RWPE2 (cell line): ENCODE results near the gene CIITA.

Experiments used
- ATAC-seq: fragments of 200-7000 bp; cut with Tn5 transposase; 3 replicates; pipeline ENCODE4 v1.9.1; 2021; ENCODE audit warnings: low read depth
- DNase-seq: peaks from one replicate; pipeline ENCODE4 v3.0.0-alpha.2; 2020; ENCODE audit warnings: low spot score
- H3K27ac ChIP-seq: fragments of 450-650 bp; 2 replicates; pipeline ENCODE4 v1.5.1; 2017; ENCODE audit warnings: mild to moderate bottlenecking; ENCODE audit not compliant: poor library complexity, severe bottlenecking
- H3K27me3 ChIP-seq: fragments of 250-450 bp; sonication (Bioruptor Pico); 2 replicates; pipeline ENCODE4 v1.5.1; 2021; ENCODE audit warnings: mild to moderate bottlenecking, moderate library complexity; ENCODE audit not compliant: insufficient read depth, poor library complexity, severe bottlenecking
- H3K36me3 ChIP-seq: fragments of 250-450 bp; sonication (Bioruptor Pico); 2 replicates; pipeline ENCODE4 v1.5.1; 2020; ENCODE audit warnings: low read depth, mild to moderate bottlenecking, moderate library complexity
- H3K4me1 ChIP-seq: fragments of 250-450 bp; sonication (Bioruptor Pico); 2 replicates; pipeline ENCODE4 v1.5.1; 2021; ENCODE audit warnings: mild to moderate bottlenecking, moderate library complexity; ENCODE audit not compliant: insufficient read depth, poor library complexity, severe bottlenecking
- H3K4me3 ChIP-seq: fragments of 250-450 bp; sonication (Bioruptor Pico); 2 replicates; pipeline ENCODE4 v1.5.1; 2021; ENCODE audit warnings: mild to moderate bottlenecking, moderate library complexity; ENCODE audit not compliant: severe bottlenecking
- H3K9me3 ChIP-seq: fragments of 250-450 bp; sonication (Bioruptor Pico); 2 replicates; pipeline ENCODE4 v1.5.1; 2021; ENCODE audit warnings: mild to moderate bottlenecking, moderate library complexity; ENCODE audit not compliant: severe bottlenecking
- CTCF ChIP-seq: fragments of 450-650 bp; IDR thresholded peaks from one replicate; pipeline ENCODE4 v1.5.1; 2017; ENCODE audit warnings: mild to moderate bottlenecking, moderate library complexity; ENCODE audit not compliant: poor library complexity, severe bottlenecking

CIITA gene

GRCh38 chr16:10840703-10841102 is 36.3 kb upstream of the CIITA start:
- TF ChIP-seq CTCF = no peak
- H3K4me1 ChIP-seq = no peaks in the 10 kb centered on the region
- no peaks in the 10 kb centered on the region for H3K36me3 ChIP-seq
- DNase-seq = no peak
- H3K27me3 ChIP-seq = peaks cover 16% of the 10 kb centered on the region
- H3K9me3 ChIP-seq = no peaks in the 10 kb centered on the region
- ATAC-seq = no peak
- H3K4me3 ChIP-seq = no peak overlapping the region
- H3K27ac ChIP-seq = no peak overlapping the region

GRCh38 chr16:10846213-10846998 is 30.6 kb upstream of the CIITA start:
- no peak for ATAC-seq

GRCh38 chr16:10847176-10847575 is 29.8 kb upstream of the CIITA start:
- no peak for ATAC-seq
- Histone ChIP-seq H3K36me3 (no peaks in the 10 kb centered on the region), H3K4me1 (no peaks in the 10 kb centered on the region), H3K27ac (no peak overlapping the region), H3K4me3 (no peak overlapping the region), H3K27me3 (no peaks in the 10 kb centered on the region), H3K9me3 (no peaks in the 10 kb centered on the region)
- no peak for TF ChIP-seq CTCF
- DNase-seq = no peak

More at GRCh38 chr16:10846213-10846998, 30.6 kb upstream of the CIITA start:
- DNase-seq = no peak
- H3K4me1 ChIP-seq = no peaks in the 10 kb centered on the region
- no peaks in the 10 kb centered on the region for H3K36me3 ChIP-seq
- no peaks in the 10 kb centered on the region for H3K9me3 ChIP-seq
- peaks cover 4% of the 10 kb centered on the region for H3K27me3 ChIP-seq
- H3K27ac ChIP-seq = no peak overlapping the region
- H3K4me3 ChIP-seq = no peak overlapping the region
- TF ChIP-seq CTCF = no peak

- no peaks in the 10 kb centered on the region for H3K36me3 ChIP-seq
- TF ChIP-seq CTCF = no peak
- H3K4me3 ChIP-seq = no peak overlapping the region
- H3K27ac ChIP-seq = no peak overlapping the region
- no peak for ATAC-seq
- H3K27me3 ChIP-seq = no peaks in the 10 kb centered on the region
- no peak for DNase-seq
- H3K4me1 ChIP-seq = no peaks in the 10 kb centered on the region
- H3K9me3 ChIP-seq = no peaks in the 10 kb centered on the region
Observed at GRCh38 chr16:10849736-10850477, 27.1 kb upstream of the CIITA start.

- no peak for DNase-seq
- H3K27ac ChIP-seq = no peak overlapping the region
- H3K9me3 ChIP-seq = no peaks in the 10 kb centered on the region
- TF ChIP-seq CTCF = no peak
- H3K4me1 ChIP-seq = no peaks in the 10 kb centered on the region
- H3K4me3 ChIP-seq = no peak overlapping the region
- ATAC-seq = no peak
- H3K27me3 ChIP-seq = no peaks in the 10 kb centered on the region
- H3K36me3 ChIP-seq = no peaks in the 10 kb centered on the region
Observed at GRCh38 chr16:10850478-10850850, 26.5 kb upstream of the CIITA start.
